ENCODE data around the gene DNAH3.
A peak's percentile ranks its signal among the peaks of the same experiment; 100 is the strongest.
"Not testable (repeated sequence)": the region's sequence is repeated elsewhere in the genome, so short reads cannot be mapped to it uniquely, and the experiment has no call there.

Gene DNAH3

GRCh38 chr16:20937736-20938135, 212.9 kb downstream of the DNAH3 start:
- DNase-seq = no peak

DNA sequence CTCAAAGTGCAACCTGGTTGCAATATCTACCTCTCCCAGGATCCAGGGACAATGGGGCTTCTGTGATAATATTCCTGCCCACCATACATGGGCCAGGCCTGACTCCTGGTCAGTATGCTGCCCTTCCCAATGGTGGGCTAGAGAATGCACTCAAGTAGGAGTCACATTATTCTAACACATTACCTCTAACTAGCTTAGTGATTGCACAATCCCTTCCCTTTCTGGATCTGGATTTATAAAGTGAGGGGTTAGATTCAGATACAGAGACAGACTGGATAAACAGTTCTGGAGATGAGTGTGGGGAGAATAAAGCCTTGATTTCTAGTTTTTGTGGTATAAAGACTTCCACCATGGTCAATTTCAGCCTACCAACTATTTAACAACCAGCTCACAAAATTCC, 217.1 kb downstream of the DNAH3 start:
- DNase-seq = no peak

DNA sequence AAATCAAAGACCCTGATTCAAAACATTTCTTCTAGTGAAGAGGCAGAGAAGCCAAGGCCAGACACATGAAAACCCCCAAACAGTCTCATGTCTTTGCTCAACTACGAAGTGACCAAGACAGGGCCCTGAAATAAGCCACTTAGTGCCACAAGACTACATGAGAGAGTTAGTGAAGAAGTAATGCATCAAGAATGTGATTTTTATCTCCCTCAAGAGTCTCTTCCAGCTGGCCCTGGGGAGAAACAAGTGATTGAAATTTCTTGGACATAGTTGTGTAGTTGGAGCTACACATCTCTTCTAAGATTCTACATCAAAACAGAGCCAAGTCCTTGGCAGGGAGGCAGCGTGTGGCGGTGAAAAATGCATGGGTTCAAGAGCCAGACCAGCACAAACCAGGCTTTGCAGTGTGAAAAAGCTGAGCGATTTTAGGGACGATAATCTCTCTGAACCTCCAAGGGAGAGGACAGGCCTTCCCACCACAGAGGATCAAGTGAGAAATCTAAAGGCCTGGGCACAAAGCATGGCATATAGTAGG, 219.5 kb downstream of the DNAH3 start:
- no peak for DNase-seq

- DNase-seq = no peak
Observed at GRCh38 chr16:20930365-20930690, 220.3 kb downstream of the DNAH3 start.

DNA sequence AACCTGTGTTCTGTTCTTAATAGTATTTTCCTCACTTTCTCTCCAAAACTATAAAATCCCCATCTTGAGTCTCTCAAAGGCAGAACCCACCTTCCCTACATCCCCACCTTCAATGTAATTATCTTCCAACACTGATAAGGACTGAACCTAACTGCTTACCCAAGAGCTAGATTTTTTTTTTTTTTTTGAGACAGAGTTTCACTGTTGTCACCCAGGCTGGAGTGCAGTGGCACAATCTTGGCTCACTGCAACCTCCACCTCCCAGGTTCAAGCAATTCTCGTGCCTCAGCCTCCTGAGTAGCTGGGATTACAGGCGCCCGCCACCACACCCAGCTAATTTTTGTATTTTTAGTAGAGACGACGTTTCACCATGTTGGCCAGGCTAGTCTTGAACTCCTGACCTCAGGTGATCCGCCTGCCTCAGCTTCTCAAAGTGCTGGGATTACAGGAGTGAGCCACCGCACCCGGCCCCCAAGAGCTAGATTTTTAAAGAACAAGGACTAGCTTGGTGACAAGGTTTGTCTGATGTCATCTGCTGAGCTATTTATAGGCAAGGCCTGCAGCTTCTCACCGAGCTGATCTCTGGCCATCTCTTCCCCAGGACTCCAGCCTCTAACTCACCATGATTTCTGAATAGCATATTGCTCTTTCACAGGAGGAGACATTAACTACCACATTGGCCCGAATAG, 220.8 kb downstream of the DNAH3 start:
- DNase-seq = not testable (repeated sequence)

DNA sequence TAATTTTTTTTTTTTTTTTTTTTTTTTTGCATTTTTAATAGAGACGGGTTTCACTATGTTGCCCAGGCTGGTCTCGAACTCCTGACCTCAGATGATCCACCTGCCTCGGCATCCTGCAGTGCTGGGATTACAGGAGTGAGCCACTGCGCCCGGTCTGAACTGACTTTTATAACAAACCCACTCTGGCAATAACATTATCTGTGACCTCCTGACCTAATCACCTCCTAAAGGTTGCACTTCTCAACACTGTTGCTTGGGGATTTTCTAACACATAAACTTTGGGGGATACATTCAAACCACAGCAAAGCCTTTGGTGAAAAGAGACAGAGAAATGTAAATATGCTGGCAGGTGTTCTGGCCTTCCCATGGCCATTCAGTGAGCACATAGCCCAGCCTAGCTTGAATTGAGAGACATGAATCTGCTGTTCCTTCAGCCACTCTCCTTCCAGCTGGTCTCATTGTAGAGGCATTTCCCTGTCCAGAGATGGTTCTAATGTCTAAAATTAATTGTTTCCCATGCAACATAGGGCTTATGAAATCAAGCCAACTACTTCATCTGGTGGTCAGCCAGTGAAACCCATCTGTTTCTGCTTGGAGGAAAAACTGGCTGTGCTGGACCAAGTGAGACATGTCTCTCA, 221.8 kb downstream of the DNAH3 start:
- no peak for DNase-seq

DNA sequence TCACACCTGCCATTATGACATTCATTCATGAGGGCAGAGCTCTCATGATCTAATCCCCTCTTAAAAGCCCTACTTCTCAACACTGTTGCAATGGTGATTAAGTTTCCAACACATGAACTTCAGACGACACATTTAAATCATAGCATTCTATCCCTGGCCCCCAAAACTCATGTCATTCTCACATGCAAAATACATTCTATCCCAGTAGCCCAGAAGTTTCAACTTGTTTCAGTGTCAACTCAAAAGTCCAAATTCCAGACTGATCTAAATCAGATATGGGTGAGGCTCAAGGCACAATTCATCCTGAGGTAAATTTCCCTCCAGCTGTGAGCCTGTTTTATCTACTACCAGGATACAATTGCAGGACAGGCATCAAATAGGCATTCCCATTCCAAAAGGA, 224.9 kb downstream of the DNAH3 start:
- DNase-seq = no peak

- DNase-seq = no peak
Observed at GRCh38 chr16:20923876-20924275, 226.8 kb downstream of the DNAH3 start.

- DNase-seq = no peak
Observed at GRCh38 chr16:20920799-20921198, 229.8 kb downstream of the DNAH3 start.

GRCh38 chr16:20920091-20920490, 230.6 kb downstream of the DNAH3 start:
- no peak for DNase-seq

DNA sequence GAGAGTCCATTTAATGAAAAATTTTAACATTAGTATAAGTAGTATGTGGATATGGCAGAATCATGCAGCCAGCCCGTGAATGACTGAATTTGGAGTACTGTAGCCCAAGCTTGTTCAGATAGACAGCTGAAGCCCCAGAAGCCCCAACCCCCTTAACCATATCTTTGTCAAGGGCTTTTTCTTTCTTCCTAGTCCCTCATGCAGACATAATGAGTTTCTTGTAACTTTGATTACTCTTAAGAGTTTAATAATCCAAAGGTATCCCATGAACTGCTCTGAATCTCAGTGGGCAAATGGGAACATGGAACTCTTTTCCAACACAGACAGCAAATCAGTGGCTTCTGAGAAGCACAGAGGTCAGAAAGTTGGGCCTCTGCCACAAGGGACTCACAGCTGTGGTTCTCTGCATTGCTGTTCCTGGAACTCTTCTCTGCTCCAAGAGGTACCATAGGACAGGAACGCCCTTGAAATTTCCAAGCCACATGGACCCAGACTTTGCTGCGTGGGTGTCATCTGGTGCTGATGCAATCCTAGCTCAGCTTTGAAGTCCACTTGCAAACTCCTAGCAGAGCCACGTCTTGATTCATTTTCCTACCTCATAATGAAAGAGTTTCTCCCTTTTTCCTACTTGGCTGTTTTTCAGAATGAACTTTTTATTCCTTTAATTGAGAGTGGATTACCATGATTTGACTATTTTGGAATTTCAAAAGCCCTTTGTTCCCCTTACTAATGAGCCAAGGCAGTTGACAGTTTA, 232.0 kb downstream of the DNAH3 start:
- DNase-seq = no peak

GRCh38 chr16:20916942-20917341, 233.7 kb downstream of the DNAH3 start:
- DNase-seq = no peak

DNA sequence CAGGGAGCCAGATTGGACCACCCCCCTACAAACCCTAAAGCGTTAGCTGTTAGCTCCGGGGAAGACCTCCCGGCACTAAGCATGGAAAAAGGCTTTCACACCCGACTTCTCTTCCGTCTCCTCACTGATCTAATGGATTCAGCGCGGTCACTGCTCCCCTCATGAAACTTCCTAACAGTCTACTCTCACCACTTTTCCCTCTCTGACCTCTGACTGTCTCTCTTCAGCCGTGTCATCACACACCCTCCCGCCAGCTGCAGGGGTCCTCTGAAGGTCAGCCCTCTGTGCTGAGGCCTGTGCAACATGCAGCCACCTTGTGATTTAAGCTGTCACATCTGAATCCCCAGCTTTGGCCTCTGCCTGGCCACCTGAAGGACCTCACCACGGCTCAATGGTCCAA, 234.4 kb downstream of the DNAH3 start:
- no peak for DNase-seq

- DNase-seq = no peak
Observed at GRCh38 chr16:20911361-20911760, 239.3 kb downstream of the DNAH3 start.

DNA sequence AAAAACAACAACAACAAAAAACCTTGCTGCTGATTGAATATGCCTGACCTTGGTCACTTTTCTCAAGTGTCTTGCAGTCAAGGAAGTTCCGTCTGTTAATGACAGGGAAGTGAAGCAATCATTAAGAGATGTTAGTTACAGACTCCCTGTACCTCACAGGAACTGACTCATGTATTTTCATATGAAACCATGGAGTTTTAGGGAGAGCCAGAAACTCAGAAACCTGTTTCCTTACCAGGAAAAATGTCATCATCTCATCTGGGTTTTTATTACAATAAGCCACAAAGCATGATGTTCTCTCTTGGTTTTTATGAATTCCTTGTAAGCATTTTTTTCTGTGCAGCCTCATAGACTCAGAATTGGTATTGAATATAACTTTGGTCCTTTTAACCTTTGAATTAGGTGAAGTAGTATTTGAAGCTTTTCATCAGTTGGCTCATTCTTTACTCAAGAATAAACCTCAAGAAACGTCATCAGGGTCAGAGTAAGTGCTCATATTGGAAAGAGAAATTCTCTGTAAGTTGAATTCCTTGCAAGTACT, 239.8 kb downstream of the DNAH3 start:
- no peak for DNase-seq

DNA sequence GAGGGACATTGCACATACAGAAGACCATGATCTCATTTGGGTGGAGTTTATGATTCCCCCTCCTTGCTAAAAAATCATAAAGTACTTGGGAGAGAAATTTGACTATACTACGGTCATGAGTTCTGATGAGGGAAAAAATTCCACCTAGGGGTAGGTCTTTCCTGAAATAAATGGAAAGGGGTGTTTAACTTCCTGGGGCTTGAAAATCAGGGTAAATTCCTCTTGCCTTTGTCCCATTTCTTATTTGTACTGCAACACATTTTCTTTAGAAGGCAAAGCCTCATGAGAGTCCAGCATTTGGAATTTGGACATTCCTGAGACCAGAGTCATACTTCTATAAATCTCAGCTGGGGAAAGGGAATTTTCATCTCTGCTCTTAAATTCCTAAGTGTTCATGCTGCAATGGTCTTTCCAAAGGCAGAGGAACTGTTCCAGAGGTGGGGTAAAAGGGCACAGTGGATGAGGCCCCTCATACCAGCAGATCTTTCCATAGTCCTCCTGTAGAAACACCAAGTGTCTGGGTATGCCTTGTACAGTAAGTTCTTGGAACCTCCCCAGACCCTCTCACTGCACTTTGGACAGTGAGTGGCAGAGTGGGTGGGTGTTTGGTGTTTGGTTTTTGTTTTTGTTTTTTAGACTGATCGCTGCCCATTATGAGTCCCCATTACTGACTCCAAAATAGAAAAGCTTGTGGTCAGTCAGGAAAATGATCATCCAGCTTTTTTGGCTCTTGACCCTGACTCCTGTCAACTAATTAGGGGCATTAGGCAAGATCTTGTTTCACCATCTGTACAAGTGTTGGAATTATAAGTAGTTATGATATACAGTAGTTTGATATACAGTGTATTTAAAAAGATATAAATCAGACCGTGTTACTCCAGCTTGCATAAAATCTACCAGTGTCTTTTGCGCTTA, 244.0 kb downstream of the DNAH3 start:
- no peak for DNase-seq

- no peak for DNase-seq
Observed at GRCh38 chr16:20905576-20905975, 245.1 kb downstream of the DNAH3 start.

- peak; percentile 21 for DNase-seq
Observed at GRCh38 chr16:20904507-20905081, 246.1 kb downstream of the DNAH3 start.

DNA sequence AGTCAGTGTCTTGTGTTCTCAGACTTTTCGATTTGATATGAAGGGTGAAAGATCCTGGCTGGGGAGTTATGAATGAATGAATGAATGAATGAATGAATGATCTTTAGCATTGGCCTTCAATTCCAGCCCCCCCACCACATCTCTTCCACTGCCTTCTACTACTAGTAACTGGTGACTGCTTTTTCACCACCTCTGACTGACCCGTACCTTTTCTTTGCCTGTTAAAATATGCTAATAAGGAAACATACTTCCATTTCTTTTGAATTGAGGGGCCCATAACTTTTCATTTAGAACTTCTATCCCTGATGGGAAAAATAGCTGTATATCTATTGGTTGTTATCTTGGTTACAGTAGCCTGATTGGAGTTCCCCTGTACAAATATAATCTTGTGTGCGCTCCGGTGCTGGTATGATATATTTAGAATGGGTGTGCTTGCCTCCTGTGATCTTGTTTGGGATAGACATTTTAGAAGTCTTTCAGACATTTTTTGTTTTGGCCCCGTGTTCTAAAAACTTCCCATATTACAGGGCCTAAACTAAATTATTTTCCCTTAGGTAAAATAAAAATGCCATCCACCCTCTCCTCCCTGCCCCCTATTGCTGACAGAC, 246.6 kb downstream of the DNAH3 start:
- DNase-seq = no peak

DNA sequence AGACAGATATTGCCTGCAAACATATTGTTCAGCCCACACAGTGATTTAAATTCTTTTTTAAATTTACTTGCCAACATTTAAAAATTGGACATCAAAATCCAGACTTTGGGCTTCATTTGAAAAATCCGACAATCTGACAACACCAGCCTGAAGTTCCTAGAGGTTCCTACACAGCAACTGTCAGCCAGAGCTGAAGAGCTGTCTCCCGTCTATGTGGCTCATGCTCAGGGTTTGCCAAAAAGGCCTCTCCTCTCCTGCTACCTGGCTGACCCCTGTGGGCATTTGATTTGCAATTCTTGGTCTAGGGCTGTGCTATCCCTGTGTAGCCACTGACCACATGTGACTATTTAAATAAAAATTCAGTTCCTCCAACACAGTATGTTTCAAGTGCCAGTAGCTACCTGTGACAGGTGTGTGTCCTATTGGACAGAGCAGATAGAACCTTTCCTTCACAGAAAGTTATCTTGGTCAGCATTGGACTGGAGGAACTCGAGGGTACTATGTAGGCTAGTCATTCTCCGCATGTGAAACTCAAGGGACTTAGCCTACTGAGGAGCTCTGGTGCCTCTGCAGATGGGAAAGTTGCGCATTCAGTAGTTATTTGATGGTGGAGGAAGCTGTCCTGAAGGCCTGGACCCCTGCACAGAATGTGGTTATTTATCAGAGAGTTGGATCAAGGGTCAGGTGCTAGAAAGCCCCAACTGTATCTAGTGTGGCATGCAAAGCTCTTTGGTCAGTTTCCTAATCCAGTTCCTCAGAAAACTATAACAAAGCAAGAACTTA, 247.3 kb downstream of the DNAH3 start:
- no peak for DNase-seq

- DNase-seq = no peak
Observed at GRCh38 chr16:20902426-20902825, 248.2 kb downstream of the DNAH3 start.
